Neural cell (in vitro differentiated cells): ENCODE results near the gene NBR1. TPM values are rescaled to one million over a fixed set of nuclear protein-coding genes. Genes with fewer than 3 reads are reported as not detected.

ENCODE experiments used
- H2AFZ ChIP-seq: fragments of 200-600, 300-800 bp; sonication (generic), shearing (Covaris generic); 2 replicates; pipeline ENCODE4 v1.6.0; 2014; ENCODE audit warnings: low read depth, mild to moderate bottlenecking, antibody characterized with exemption, low read length, moderate library complexity
- H3F3A ChIP-seq: fragments of 200-600 bp; shearing (Covaris generic); 2 replicates; pipeline ENCODE4 v1.6.1; 2016; ENCODE audit warnings: mild to moderate bottlenecking, moderate library complexity, mixed read lengths, antibody characterized with exemption, low read length; ENCODE audit not compliant: insufficient read depth, poor library complexity, severe bottlenecking
- H3K27ac ChIP-seq: fragments of 200-600, 300-800 bp; sonication (generic), shearing (Covaris generic); 2 replicates; pipeline ENCODE4 v1.5.1; 2014; ENCODE audit warnings: mild to moderate bottlenecking, low read length, moderate library complexity
- H3K27me3 ChIP-seq: fragments of 300-800, 200-600 bp; sonication (generic), shearing (Covaris generic); 2 replicates; pipeline ENCODE4 v1.6.0; 2014; ENCODE audit warnings: mild to moderate bottlenecking, low read depth, low read length, moderate library complexity; ENCODE audit not compliant: insufficient read depth
- H3K36me3 ChIP-seq: fragments of 300-800, 200-600 bp; sonication (generic), shearing (Covaris generic); 2 replicates; pipeline ENCODE4 v1.5.1; 2014; ENCODE audit warnings: mild to moderate bottlenecking, antibody characterized with exemption, low read length, moderate library complexity; ENCODE audit not compliant: insufficient read depth
- H3K4me2 ChIP-seq: fragments of 300-800, 200-600 bp; sonication (generic), shearing (Covaris generic); 2 replicates; pipeline ENCODE4 v1.6.0; 2014; ENCODE audit warnings: mild to moderate bottlenecking, low read length
- H3K4me3 ChIP-seq: fragments of 300-800, 200-600 bp; sonication (generic), shearing (Covaris generic); 2 replicates; pipeline ENCODE4 v1.5.1; 2014; ENCODE audit warnings: mild to moderate bottlenecking, low read length, moderate library complexity
- H3K79me2 ChIP-seq: fragments of 200-600 bp; shearing (Covaris generic); replicated peaks from 2 replicates; pipeline ENCODE4 v1.6.0; 2014; ENCODE audit warnings: mild to moderate bottlenecking, low read length, moderate library complexity; ENCODE audit not compliant: insufficient read depth
- H3K9ac ChIP-seq: fragments of 300-800, 200-600 bp; sonication (generic), shearing (Covaris generic); 2 replicates; pipeline ENCODE4 v1.6.1; 2016; ENCODE audit warnings: mild to moderate bottlenecking, low read length, mixed read lengths
- H3K9me2 ChIP-seq: fragments of 200-600 bp; shearing (Covaris generic); 2 replicates; pipeline ENCODE4 v1.6.1; 2016; ENCODE audit warnings: mild to moderate bottlenecking, low read length, mixed read lengths; ENCODE audit not compliant: insufficient read depth
- H3K9me3 ChIP-seq: fragments of 200-600, 300-800 bp; sonication (generic), shearing (Covaris generic); 2 replicates; pipeline ENCODE4 v1.6.1; 2016; ENCODE audit warnings: mild to moderate bottlenecking, mixed run types, low read length, moderate library complexity, mixed read lengths
- H4K20me1 ChIP-seq: fragments of 200-600 bp; shearing (Covaris generic); 2 replicates; pipeline ENCODE4 v1.6.1; 2016; ENCODE audit warnings: mild to moderate bottlenecking, mixed run types; ENCODE audit not compliant: insufficient read depth
- CTCF ChIP-seq: fragments of 450-650 bp; IDR thresholded peaks from 2 replicates; pipeline ENCODE4 v1.5.1; 2014; ENCODE audit warnings: antibody characterized with exemption, mild to moderate bottlenecking, moderate library complexity; ENCODE audit not compliant: poor library complexity, severe bottlenecking
- EP300 ChIP-seq: fragments of 450-650 bp; conservative IDR thresholded peaks from 2 replicates; pipeline ENCODE4 v1.6.1; 2014; ENCODE audit warnings: antibody characterized with exemption, mild to moderate bottlenecking, moderate library complexity; ENCODE audit not compliant: poor library complexity, severe bottlenecking
- EZH2 ChIP-seq: fragments of 200-600, 300-800 bp; shearing (Covaris generic), sonication (generic); IDR thresholded peaks from 2 replicates; pipeline ENCODE4 v1.6.1; 2014; ENCODE audit warnings: antibody characterized with exemption, low read length, borderline replicate concordance, mild to moderate bottlenecking; ENCODE audit not compliant: insufficient read depth, poor library complexity, severe bottlenecking
- MXI1 ChIP-seq: fragments of 450-650 bp; conservative IDR thresholded peaks from 2 replicates; pipeline ENCODE4 v1.6.1; 2014; ENCODE audit warnings: antibody characterized with exemption, mild to moderate bottlenecking; ENCODE audit not compliant: poor library complexity, severe bottlenecking
- POLR2AphosphoS5 ChIP-seq: IDR thresholded peaks from 2 replicates; pipeline ENCODE4 v1.6.1; 2012
- RAD21 ChIP-seq: fragments of 450-650 bp; conservative IDR thresholded peaks from 2 replicates; pipeline ENCODE4 v1.6.1; 2014; ENCODE audit warnings: antibody characterized with exemption, mild to moderate bottlenecking, moderate library complexity
- REST ChIP-seq: IDR thresholded peaks from 2 replicates; pipeline ENCODE4 v1.6.1; 2012; ENCODE audit warnings: borderline replicate concordance
- SMC3 ChIP-seq: fragments of 450-650 bp; conservative IDR thresholded peaks from 2 replicates; pipeline ENCODE4 v1.6.1; 2014; ENCODE audit warnings: antibody characterized with exemption, mild to moderate bottlenecking, moderate library complexity; ENCODE audit not compliant: poor library complexity
- TAF1 ChIP-seq: IDR thresholded peaks from 2 replicates; pipeline ENCODE4 v1.6.1; 2012; ENCODE audit warnings: low read depth
- polyA plus RNA-seq: library from polyadenylated mRNA; depleted of rRNA; stranded (reverse); fragments of >200 nt; gene quantifications from 2 replicates; pipeline ENCODE4 v1.2.3, GENCODE V29; 2014

The NBR1 gene
- polyA plus RNA-seq, 1 donor from 2014 or later = 62.4 TPM

GRCh38 chr17:43170140-43170765, 761 bp upstream of the NBR1 start:
- H3K36me3 ChIP-seq = no peaks in the 10 kb centered on the region
- no peaks in the 10 kb centered on the region for H3K27me3 ChIP-seq
- TF ChIP-seq SMC3 = no peak
- TF ChIP-seq EZH2 = no peak
- TF ChIP-seq EP300 = peak; percentile 32
- TF ChIP-seq RAD21 = peak; percentile 40
- TF ChIP-seq TAF1 = no peak
- TF ChIP-seq POLR2AphosphoS5 = peak; percentile 87
- TF ChIP-seq REST = peak; percentile 65
- TF ChIP-seq MXI1 = peak; percentile 96
- no peak for TF ChIP-seq CTCF
- H3K4me3 ChIP-seq = peak overlapping the region; percentile 74
- no peaks in the 10 kb centered on the region for H4K20me1 ChIP-seq
- peak overlapping the region; percentile 90 for H3K9ac ChIP-seq
- H3F3A ChIP-seq = peaks cover 8% of the 10 kb centered on the region
- peak overlapping the region; percentile 98 for H3K27ac ChIP-seq
- peak overlapping the region; percentile 74 for H2AFZ ChIP-seq
- peak overlapping the region; percentile 69 for H3K4me2 ChIP-seq
- no peaks in the 10 kb centered on the region for H3K9me3 ChIP-seq
- H3K9me2 ChIP-seq = no peaks in the 10 kb centered on the region
- H3K79me2 ChIP-seq = peaks cover 35% of the 10 kb centered on the region

- H2AFZ ChIP-seq = peak overlapping the region; percentile 10
- peak; percentile 38 for TF ChIP-seq RAD21
- TF ChIP-seq EZH2 = no peak
- TF ChIP-seq CTCF = peak; percentile 56
- no peak for TF ChIP-seq EP300
- TF ChIP-seq POLR2AphosphoS5 = no peak
- no peak for TF ChIP-seq REST
- TF ChIP-seq SMC3 = peak; percentile 60
- TF ChIP-seq MXI1 = no peak
- no peak for TF ChIP-seq TAF1
Measured at GRCh38 chr17:43171586-43172487, 823 bp downstream of the NBR1 start.

More at GRCh38 chr17:43171586-43172487, 823 bp downstream of the NBR1 start:
- no peaks in the 10 kb centered on the region for H3K36me3 ChIP-seq
- peak overlapping the region; percentile 98 for H3K27ac ChIP-seq
- peak overlapping the region; percentile 74 for H3K4me3 ChIP-seq
- H4K20me1 ChIP-seq = no peaks in the 10 kb centered on the region
- H3F3A ChIP-seq = peaks cover 8% of the 10 kb centered on the region
- H3K27me3 ChIP-seq = no peaks in the 10 kb centered on the region
- H3K9me2 ChIP-seq = no peaks in the 10 kb centered on the region
- H3K79me2 ChIP-seq = peaks cover 35% of the 10 kb centered on the region
- H3K9ac ChIP-seq = peak overlapping the region; percentile 90
- no peaks in the 10 kb centered on the region for H3K9me3 ChIP-seq
- peak overlapping the region; percentile 93 for H3K4me2 ChIP-seq
